Colonic mucosa (tissue), 4 donors: ENCODE data around the gene PTPRCAP. TPM values are rescaled to one million over a fixed set of nuclear protein-coding genes. Genes with fewer than 3 reads are reported as not detected.

Source experiments
- DNase-seq: peaks from one replicate; pipeline ENCODE4 v3.0.0-alpha.2; 2020
- H3K27ac ChIP-seq: fragments of 200-600 bp; one replicate; pipeline ENCODE4 v1.8.0; 2021
- H3K27me3 ChIP-seq: fragments of 200-600 bp; one replicate; pipeline ENCODE4 v1.8.0; 2021
- H3K36me3 ChIP-seq: fragments of 200-600 bp; one replicate; pipeline ENCODE4 v1.8.0; 2021
- H3K4me1 ChIP-seq: fragments of 200-600 bp; one replicate; pipeline ENCODE4 v1.8.0; 2021; ENCODE audit warnings: mild to moderate bottlenecking
- H3K4me3 ChIP-seq: fragments of 200-600 bp; one replicate; pipeline ENCODE4 v1.8.0; 2021
- H3K9ac ChIP-seq, 2 donors: one replicate each; pipeline ENCODE4 v1.7.0; 2013; ENCODE audit warnings: control low read depth in 2 of 2, low read depth in 2 of 2, low read length in 2 of 2
- H3K9me3 ChIP-seq: fragments of 200-600 bp; one replicate; pipeline ENCODE4 v1.8.0; 2021
- CTCF ChIP-seq: fragments of 200-600 bp; IDR thresholded peaks from one replicate; pipeline ENCODE4 v1.8.0; 2022; ENCODE audit warnings: antibody characterized with exemption, mild to moderate bottlenecking
- intact Hi-C: fragments of 100-400 bp; cut with DNase I; formaldehyde crosslinking; loops from one replicate; pipeline ENCODE4 v1.14.1; 2022
- total RNA-seq, 2 donors: library from RNA; stranded (reverse); fragmentation: NEBNext Ultra II Directional in 1 of 2; extraction: Animal tissue kit (Norgen Biotek cat#: 25700) in 1 of 2; gene quantifications; one replicate each; pipeline ENCODE4 v1.2.1, GENCODE V29; 2021
- donor health status: healthy.
- donor health status: DM: no; HTN: no; CAD: no.
- donor health status: DM: no; HTN: no; CAD: no.

The PTPRCAP gene
- total RNA-seq, 2 donors from 2014 or later: 5.5 to 9.6 TPM

GRCh38 chr11:67469508-67469811 lies 32.0 kb upstream of the PTPRCAP start:
- Histone ChIP-seq H3K27me3 (no peaks in the 10 kb centered on the region), H3K36me3 (no peaks in the 10 kb centered on the region), H3K4me1 (peaks cover 13% of the 10 kb centered on the region), H3K27ac (peak overlapping the region; percentile 90), H3K9ac (peak overlapping the region; percentile 70 to 88), H3K9me3 (no peaks in the 10 kb centered on the region), H3K4me3 (peak overlapping the region; percentile 97)
- intact Hi-C loops: no loop called here
- DNase-seq: no peak
- TF ChIP-seq CTCF: peak; percentile 1

GRCh38 chr11:67468759-67469507 lies 31.5 kb upstream of the PTPRCAP start, which contains the start of gene TMEM134:
TMEM134 (minus strand) TSS chr11:67469251; CDS start chr11:67469192, 59 bp downstream.
- intact Hi-C loops: no loop called here
- Histone ChIP-seq H3K9ac (peak within 1 kb of the TSS; percentile 75 to 94), H3K9me3 (no peaks in the 10 kb centered on the region), H3K4me3 (peak within 1 kb of the TSS; percentile 97), H3K27me3 (no peaks in the 10 kb centered on the region), H3K27ac (peak within 1 kb of the TSS; percentile 90), H3K4me1 (peaks cover 15% of the 10 kb centered on the region), H3K36me3 (no peaks in the 10 kb centered on the region)
- peak; percentile 92 for DNase-seq
- TF ChIP-seq CTCF: peak; percentile 26

GRCh38 chr11:67468456-67468758 lies 30.9 kb upstream of the PTPRCAP start:
- H3K9ac ChIP-seq: peak overlapping the region; percentile 75 to 94
- no peaks in the 10 kb centered on the region for H3K36me3 ChIP-seq
- peak overlapping the region; percentile 97 for H3K4me3 ChIP-seq
- no peaks in the 10 kb centered on the region for H3K9me3 ChIP-seq
- H3K27me3 ChIP-seq: no peaks in the 10 kb centered on the region
- TF ChIP-seq CTCF: no peak
- H3K4me1 ChIP-seq: peaks cover 18% of the 10 kb centered on the region
- H3K27ac ChIP-seq: peak overlapping the region; percentile 90
- intact Hi-C loops: no loop called here
- DNase-seq: no peak

GRCh38 chr11:67468056-67468455 lies 30.6 kb upstream of the PTPRCAP start:
- peak overlapping the region; percentile 75 to 94 for H3K9ac ChIP-seq
- no peaks in the 10 kb centered on the region for H3K27me3 ChIP-seq
- DNase-seq: peak; percentile 87
- H3K27ac ChIP-seq: peak overlapping the region; percentile 90
- no peak for TF ChIP-seq CTCF
- H3K4me1 ChIP-seq: peaks cover 18% of the 10 kb centered on the region
- H3K9me3 ChIP-seq: no peaks in the 10 kb centered on the region
- H3K36me3 ChIP-seq: no peaks in the 10 kb centered on the region
- peak overlapping the region; percentile 97 for H3K4me3 ChIP-seq
- intact Hi-C loops: no loop called here

- H3K4me1 ChIP-seq: peaks cover 18% of the 10 kb centered on the region
- H3K9ac ChIP-seq: peak overlapping the region in 1 of 2 donors; percentile 94
- no peaks in the 10 kb centered on the region for H3K36me3 ChIP-seq
- DNase-seq: no peak
- peak overlapping the region; percentile 90 for H3K27ac ChIP-seq
- H3K9me3 ChIP-seq: no peaks in the 10 kb centered on the region
- H3K27me3 ChIP-seq: no peaks in the 10 kb centered on the region
- no peak for TF ChIP-seq CTCF
- H3K4me3 ChIP-seq: no peak overlapping the region
- intact Hi-C loops: no loop called here
Measured at GRCh38 chr11:67466962-67467771, 29.7 kb upstream of the PTPRCAP start.
